ENCODE results near the gene SPDYE1. TPM values are rescaled to one million over a fixed set of nuclear protein-coding genes. Genes with fewer than 3 reads are reported as not detected.
A peak's percentile ranks its signal among the peaks of the same experiment; 100 is the strongest.
"Not testable (repeated sequence)": the region's sequence is repeated elsewhere in the genome, so short reads cannot be mapped to it uniquely, and the experiment has no call there.

Gene SPDYE1
- polyA plus RNA-seq, 1 experiment = not detected

DNA sequence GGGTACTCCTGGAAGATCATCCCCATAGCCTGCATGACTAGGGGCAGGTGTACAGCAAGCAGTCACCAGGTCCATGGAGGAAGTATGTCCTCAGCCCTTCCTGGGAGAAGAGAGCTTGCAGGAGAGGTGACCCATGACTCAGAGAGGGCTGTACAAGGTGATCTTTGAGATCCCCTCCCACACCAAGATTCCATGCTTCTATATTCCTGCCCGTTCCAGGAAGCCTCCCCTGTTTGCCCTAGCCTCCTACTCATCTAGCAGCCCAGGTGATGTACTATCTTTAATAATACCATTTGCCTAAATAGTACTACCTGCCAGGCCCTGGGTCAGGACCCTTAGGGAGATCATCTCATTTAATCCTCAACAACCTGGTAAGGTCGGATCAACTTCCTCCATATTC is 40.3 kb downstream of the SPDYE1 start:
- CTCF ChIA-PET; H3K27me3 ChIP-seq (ENCODE audit: control insufficient read depth, insufficient read depth, low read length); POLR2A ChIA-PET: not testable (repeated sequence)

DNA sequence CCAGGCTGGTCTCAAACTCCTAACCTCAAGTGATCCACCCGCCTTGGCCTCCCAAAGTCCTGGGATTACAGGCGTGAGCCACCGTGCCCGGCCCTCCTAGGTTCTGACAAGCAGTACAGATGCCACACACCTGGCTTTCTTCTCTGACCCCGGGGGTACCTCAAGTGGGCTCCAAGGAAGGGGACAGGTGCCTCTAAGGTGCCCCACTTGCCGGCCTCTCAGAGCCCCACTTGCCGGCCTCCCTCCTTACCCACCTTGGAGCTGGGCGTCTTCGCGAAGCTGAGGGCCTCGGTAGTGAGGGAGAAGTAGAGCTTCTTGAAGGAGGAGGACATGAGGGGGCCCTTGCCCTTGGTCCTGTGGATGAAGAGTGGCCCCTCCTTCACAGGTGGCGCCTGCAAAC is 40.9 kb downstream of the SPDYE1 start:
- CTCF ChIA-PET; H3K27ac ChIP-seq (ENCODE audit: low read depth, low read length); H3K9me3 ChIP-seq (ENCODE audit: control insufficient read depth, insufficient read depth, low read length); H3K4me3 ChIP-seq (ENCODE audit: low read depth, low read length); H3K27me3 ChIP-seq (ENCODE audit: control insufficient read depth, insufficient read depth, low read length); POLR2A ChIA-PET; DNase-seq (ENCODE audit: low read depth, low spot score): not testable (repeated sequence)

More for the DNA sequence above, 40.3 kb downstream of the SPDYE1 start:
- H3K27ac ChIP-seq (ENCODE audit: low read depth, low read length); H3K9me3 ChIP-seq (ENCODE audit: control insufficient read depth, insufficient read depth, low read length); H3K4me3 ChIP-seq (ENCODE audit: low read depth, low read length); DNase-seq (ENCODE audit: low read depth, low spot score): not testable (repeated sequence)

DNA sequence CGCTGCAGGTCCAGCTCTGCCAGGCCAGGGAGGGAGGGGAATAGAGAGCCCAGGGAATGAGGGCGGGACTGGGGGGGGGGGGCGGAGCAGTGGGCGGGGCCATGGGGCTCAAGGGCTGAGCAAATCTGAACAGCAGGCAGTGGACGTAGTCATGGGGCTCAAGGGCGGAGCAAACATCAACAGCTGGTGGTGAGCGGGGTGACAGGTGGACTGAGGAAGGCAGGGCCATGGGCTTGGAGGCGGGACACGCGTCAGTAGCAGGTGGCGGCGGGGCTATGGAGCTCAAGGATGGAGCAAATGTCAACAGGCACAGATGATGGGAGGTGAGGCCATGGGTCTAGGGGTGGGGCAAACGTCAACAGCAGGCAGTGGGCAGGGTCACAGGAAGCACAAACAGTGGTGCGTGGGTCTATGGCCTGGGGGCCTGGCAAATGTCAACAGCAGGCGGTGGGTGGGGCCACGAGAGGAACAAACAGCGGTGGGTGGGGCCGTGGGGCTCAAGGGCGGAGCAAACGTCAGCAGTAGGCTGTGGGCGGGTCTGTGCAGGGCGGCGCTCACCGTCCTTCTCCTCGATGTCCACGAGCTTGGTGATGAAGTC is 41.4 kb downstream of the SPDYE1 start:
- H3K9me3 ChIP-seq (ENCODE audit: control insufficient read depth, insufficient read depth, low read length); DNase-seq (ENCODE audit: low read depth, low spot score); CTCF ChIA-PET; H3K27ac ChIP-seq (ENCODE audit: low read depth, low read length); POLR2A ChIA-PET; H3K27me3 ChIP-seq (ENCODE audit: control insufficient read depth, insufficient read depth, low read length): not testable (repeated sequence)
- H3K4me3 ChIP-seq (ENCODE audit: low read depth, low read length) = peak overlapping the region; percentile 44

DNA sequence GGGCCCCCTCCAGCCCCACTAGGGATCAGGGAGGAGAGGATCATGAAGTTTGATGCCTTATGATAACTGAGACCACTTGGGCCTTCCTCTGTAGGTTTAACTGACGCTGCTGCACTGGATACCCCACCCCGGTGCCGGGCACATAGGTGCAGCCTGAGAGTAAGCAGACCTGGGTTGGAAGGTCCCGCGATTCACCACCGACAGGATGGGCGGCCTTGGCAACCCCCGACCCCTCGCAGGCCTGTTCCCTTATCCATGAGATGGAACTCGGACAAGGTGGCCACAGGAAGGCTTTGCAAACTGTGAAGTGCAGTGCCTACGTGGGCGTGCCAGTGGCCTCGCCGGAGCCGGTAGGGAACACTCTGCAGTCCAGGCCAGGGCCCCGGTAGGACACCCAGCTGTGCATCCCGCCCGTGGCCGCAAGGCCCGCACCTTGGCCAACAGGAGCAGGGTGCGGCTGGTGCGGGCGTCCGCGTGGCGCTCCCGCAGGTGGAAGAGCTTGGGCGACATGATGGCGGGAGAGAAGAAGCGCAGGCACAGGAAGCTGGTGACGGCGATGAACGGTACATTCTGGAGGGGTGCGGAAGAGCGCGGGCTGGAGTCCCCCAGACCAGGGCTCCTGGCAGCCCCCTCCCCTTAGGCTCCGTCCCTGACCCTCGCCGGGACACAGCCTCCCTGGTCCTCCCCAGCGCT is 42.2 kb downstream of the SPDYE1 start:
- H3K9me3 ChIP-seq (ENCODE audit: control insufficient read depth, insufficient read depth, low read length); H3K27me3 ChIP-seq (ENCODE audit: control insufficient read depth, insufficient read depth, low read length); H3K27ac ChIP-seq (ENCODE audit: low read depth, low read length); DNase-seq (ENCODE audit: low read depth, low spot score); POLR2A ChIA-PET; CTCF ChIA-PET; H3K4me3 ChIP-seq (ENCODE audit: low read depth, low read length): not testable (repeated sequence)

DNA sequence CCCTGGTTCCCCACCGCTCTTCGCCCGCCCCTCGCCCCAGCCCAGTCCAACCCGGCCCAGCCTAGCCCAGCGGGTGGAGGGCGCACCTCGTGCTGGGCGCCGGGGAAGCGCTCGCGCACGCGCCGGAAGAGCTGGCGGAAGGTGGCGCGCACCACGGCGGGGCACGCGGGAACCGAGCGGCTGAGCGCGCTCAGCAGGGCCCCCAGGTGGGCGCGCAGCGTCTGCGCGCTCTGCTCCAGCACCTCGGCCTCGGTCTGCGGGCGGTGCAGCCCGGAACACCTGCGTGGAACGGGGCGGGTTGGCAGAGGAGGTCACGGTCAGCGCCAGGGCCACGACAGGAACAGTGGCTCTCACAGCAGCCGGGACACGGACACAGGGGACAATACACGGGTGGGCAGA is 42.8 kb downstream of the SPDYE1 start:
- DNase-seq (ENCODE audit: low read depth, low spot score); H3K27ac ChIP-seq (ENCODE audit: low read depth, low read length); H3K27me3 ChIP-seq (ENCODE audit: control insufficient read depth, insufficient read depth, low read length); CTCF ChIA-PET; POLR2A ChIA-PET; H3K9me3 ChIP-seq (ENCODE audit: control insufficient read depth, insufficient read depth, low read length): not testable (repeated sequence)
- H3K4me3 ChIP-seq (ENCODE audit: low read depth, low read length) = peak overlapping the region; percentile 41

DNA sequence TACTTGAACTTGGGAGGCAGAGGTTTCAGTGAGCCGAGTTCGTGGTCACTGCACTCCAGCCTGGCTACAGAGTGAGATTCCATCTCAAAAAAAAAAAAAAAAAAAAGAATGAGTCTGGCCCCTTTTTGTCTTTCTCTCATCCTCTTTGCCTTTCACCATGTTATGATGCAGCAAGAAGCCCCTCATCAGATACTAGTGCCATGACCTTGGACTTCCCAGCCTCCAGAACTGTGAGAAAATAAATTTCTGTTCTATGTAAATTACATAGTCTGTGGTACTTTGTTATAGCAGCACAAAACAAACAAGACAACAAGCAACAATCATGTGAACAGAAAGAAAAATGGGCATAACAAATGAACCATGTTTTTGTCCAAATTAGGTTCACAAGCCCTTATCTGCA is 44.5 kb downstream of the SPDYE1 start:
- no peaks in the 10 kb centered on the region for H3K27me3 ChIP-seq (ENCODE audit: control insufficient read depth, insufficient read depth, low read length)
- POLR2A ChIA-PET = no interaction called here

DNA sequence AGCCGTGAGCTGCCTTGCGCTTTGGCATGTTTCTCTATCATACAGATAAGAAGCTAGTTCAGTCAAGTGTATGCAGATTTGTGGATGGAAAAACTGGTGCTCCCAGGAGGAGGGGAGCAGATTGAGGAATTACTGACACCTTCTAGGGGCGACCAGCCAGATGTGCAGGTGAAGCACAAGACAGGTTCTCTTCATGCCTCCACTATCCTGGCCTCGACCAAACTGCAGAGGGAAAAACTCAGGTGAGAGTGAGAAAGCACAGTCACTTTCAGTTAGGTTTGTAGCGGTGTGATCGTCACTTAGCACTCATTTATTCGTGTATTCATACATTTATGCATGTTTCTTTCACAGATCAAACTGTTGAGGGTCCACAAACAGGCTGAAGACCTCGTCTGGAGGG is 46.2 kb downstream of the SPDYE1 start:
- POLR2A ChIA-PET = interaction anchor here (1.3 to 1.4 kb wide), 2 partner anchors 12 to 23 kb away, joined by 3 read pairs; no protein-coding TSS in a partner anchor
- no peaks in the 10 kb centered on the region for H3K9me3 ChIP-seq (ENCODE audit: control insufficient read depth, insufficient read depth, low read length)
- no peak for DNase-seq (ENCODE audit: low read depth, low spot score)
- TF ChIP-seq, protein P1, sequence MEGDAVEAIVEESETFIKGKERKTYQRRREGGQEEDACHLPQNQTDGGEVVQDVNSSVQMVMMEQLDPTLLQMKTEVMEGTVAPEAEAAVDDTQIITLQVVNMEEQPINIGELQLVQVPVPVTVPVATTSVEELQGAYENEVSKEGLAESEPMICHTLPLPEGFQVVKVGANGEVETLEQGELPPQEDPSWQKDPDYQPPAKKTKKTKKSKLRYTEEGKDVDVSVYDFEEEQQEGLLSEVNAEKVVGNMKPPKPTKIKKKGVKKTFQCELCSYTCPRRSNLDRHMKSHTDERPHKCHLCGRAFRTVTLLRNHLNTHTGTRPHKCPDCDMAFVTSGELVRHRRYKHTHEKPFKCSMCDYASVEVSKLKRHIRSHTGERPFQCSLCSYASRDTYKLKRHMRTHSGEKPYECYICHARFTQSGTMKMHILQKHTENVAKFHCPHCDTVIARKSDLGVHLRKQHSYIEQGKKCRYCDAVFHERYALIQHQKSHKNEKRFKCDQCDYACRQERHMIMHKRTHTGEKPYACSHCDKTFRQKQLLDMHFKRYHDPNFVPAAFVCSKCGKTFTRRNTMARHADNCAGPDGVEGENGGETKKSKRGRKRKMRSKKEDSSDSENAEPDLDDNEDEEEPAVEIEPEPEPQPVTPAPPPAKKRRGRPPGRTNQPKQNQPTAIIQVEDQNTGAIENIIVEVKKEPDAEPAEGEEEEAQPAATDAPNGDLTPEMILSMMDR (IDR thresholded peaks at IDR 0.05; ENCODE audit: low read depth, low read length) = no peak
- CTCF ChIA-PET = interaction anchor here (1.1 kb wide), 1 partner anchor 24 kb away, joined by 7 read pairs; no protein-coding TSS in a partner anchor
- peak overlapping the region; percentile 94 for H3K4me3 ChIP-seq (ENCODE audit: low read depth, low read length)
- H3K27me3 ChIP-seq (ENCODE audit: control insufficient read depth, insufficient read depth, low read length) = no peaks in the 10 kb centered on the region
- H3K27ac ChIP-seq (ENCODE audit: low read depth, low read length) = peak overlapping the region; percentile 52

More for the DNA sequence above, 44.5 kb downstream of the SPDYE1 start:
- DNase-seq (ENCODE audit: low read depth, low spot score) = no peak
- Histone ChIP-seq H3K9me3 (ENCODE audit: control insufficient read depth, insufficient read depth, low read length) (no peaks in the 10 kb centered on the region), H3K4me3 (ENCODE audit: low read depth, low read length) (no peak overlapping the region), H3K27ac (ENCODE audit: low read depth, low read length) (no peak overlapping the region)
- CTCF ChIA-PET = no interaction called here
- TF ChIP-seq, protein P1 (IDR thresholded peaks at IDR 0.05; ENCODE audit: low read depth, low read length) = no peak

Measured in AG04450 (cell line).